ENCODE results near the gene TMEM132D. TPM values are rescaled to one million over a fixed set of nuclear protein-coding genes. Genes with fewer than 3 reads are reported as not detected.

TMEM132D gene
- total and polyA plus RNA-seq, 2 of the 8 experiments (the other 6 are each of a cell fraction or from before 2014, with no cell fraction given) = 3.5 to 10.1 TPM

DNA sequence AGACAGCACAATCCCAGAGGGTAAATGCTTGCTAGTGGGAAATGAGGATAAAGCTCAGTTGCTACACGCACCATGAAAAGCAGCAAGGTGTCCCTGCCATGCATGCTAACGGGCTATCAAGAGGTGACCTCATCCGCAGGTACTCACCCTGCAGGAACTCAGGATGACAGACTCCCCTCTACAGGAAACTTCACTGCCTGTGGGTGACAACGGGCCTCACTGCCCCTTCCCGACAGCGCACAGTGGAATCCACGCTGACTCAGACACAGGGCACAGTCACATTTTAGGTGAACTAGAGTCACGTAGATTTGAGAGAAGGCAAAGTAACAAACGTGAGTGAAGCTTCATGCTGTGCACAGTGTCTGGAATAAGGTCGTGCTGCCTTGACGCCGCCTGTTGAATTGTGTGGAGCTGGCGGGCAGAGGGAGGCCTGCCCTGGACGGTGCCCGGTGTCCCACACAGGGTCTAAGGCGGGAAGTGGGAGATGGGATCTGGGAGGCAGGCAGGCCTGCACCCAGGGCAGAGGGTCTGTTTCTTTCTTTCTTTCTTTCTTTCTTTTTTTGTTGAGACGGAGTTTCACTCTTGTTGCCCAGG lies 331.8 kb downstream of the TMEM132D start:
- Histone ChIP-seq H2BK20ac (ENCODE audit: low read length) (no peak overlapping the region), H2AK5ac (ENCODE audit: low read depth, low read length) (peak overlapping the region; percentile 45; the same call in 1 of the 2 replicates), H3K14ac (ENCODE audit: insufficient read length) (no peak overlapping the region), H3K27me3 (replicated peaks in 1 of 4; ENCODE audit: control insufficient read depth in 3 of 4, extremely low read depth in 1 of 4, insufficient read depth in 3 of 4, low read length in 3 of 4) (no peaks in the 10 kb centered on the region), H3K4me2 (ENCODE audit: insufficient read depth in 1 of 2, low read depth in 2 of 2, low read length in 2 of 2) (no peak overlapping the region), H3K79me1 (ENCODE audit: low read depth, low read length) (no peaks in the 10 kb centered on the region), H2BK120ac (replicated peaks; ENCODE audit: low read depth, low read length) (no peak overlapping the region), H2BK12ac (ENCODE audit: low read depth, low read length) (peak overlapping the region; percentile 75; the same call in 1 of the 2 replicates), H3K23me2 (ENCODE audit: low read depth, low read length) (no peaks in the 10 kb centered on the region), H4K20me1 (replicated peaks in 1 of 2; ENCODE audit: control insufficient read depth in 1 of 2, insufficient read depth in 2 of 2, low read length in 2 of 2) (no peaks in the 10 kb centered on the region), H3K18ac (ENCODE audit: extremely low read depth, low read length) (no peak overlapping the region), H4K5ac (ENCODE audit: insufficient read length, low read depth, low read length) (no peak overlapping the region), H3K27ac (ENCODE audit: low read depth, low read length) (no peak overlapping the region), H3K79me2 (ENCODE audit: control insufficient read depth in 1 of 2, insufficient read depth in 2 of 2, low read length in 2 of 2) (no peaks in the 10 kb centered on the region), H3K9me3 (ENCODE audit: insufficient read depth in 2 of 2, low read depth in 1 of 2, low read length in 1 of 2) (no peaks in the 10 kb centered on the region), H2AFZ (ENCODE audit: low read length) (no peak overlapping the region), H4K8ac (ENCODE audit: extremely low read depth, insufficient read depth, low read length) (no peak overlapping the region), H4K91ac (replicated peaks; ENCODE audit: insufficient read length, low read length) (no peak overlapping the region), H2BK15ac (ENCODE audit: low read length) (no peak overlapping the region), H3K56ac (replicated peaks; ENCODE audit: insufficient read length, low read depth, low read length) (no peak overlapping the region), H3K4ac (replicated peaks; ENCODE audit: insufficient read length, low read depth, low read length) (no peak overlapping the region), H3K4me1 (replicated peaks in 1 of 4; ENCODE audit: control insufficient read depth in 3 of 4, insufficient read depth in 4 of 4, low read length in 3 of 4) (peaks cover 0 to 3% (median 0%) of the 10 kb centered on the region in 4 experiments; a peak in 1 of 7 replicates), H3K4me3 (ENCODE audit: extremely low read depth in 1 of 4, insufficient read depth in 2 of 4, low read depth in 3 of 4, low read length in 4 of 4) (no peak overlapping the region), H3K36me3 (ENCODE audit: control insufficient read depth in 2 of 4, insufficient read depth in 4 of 4, low read length in 3 of 4) (no peaks in the 10 kb centered on the region), H3K9ac (replicated peaks in 1 of 4; ENCODE audit: extremely low read depth in 1 of 4, low read depth in 3 of 4, low read length in 3 of 4) (no peak overlapping the region), H3K23ac (ENCODE audit: insufficient read length) (no peak overlapping the region), H2BK5ac (ENCODE audit: low read depth, low read length) (no peak overlapping the region)
- TF ChIP-seq CBX5 (IDR thresholded peaks at IDR 0.05; ENCODE audit: low read depth, low read length) (no peak), MAFK (IDR thresholded peaks at IDR 0.05; ENCODE audit: low read depth, low read length) (no peak), EGR1 (IDR thresholded peaks at IDR 0.05; ENCODE audit: borderline replicate concordance, low read depth, low read length) (no peak), TBP (IDR thresholded peaks at IDR 0.05; ENCODE audit: low read depth, low read length) (no peak), POLR2A (IDR thresholded peaks at IDR 0.05; ENCODE audit: control extremely low read depth in 1 of 2, low read depth in 2 of 2, low read length in 2 of 2) (no peak)
- DNase-seq (ENCODE audit: low read depth in 1 of 2, low spot score in 2 of 2) (no peak), FAIRE-seq (no peak)
- WGBS, 2 experiments (ENCODE audit: extremely low coverage in 1 of 2, insufficient coverage in 1 of 2, insufficient read length in 1 of 2, insufficient replicate concordance in 2 of 2, low coverage in 1 of 2, low lambda C conversion rate in 2 of 2, missing lambda C conversion rate in 1 of 2) = 87% methylated on average over 17 of the region's 17 CpGs; no CpG with 5 or more reads in 1 of the 2 experiments
- POLR2A ChIA-PET (ENCODE audit: partially characterized antibody) = no interaction called here
- CTCF ChIA-PET (ENCODE audit: partially characterized antibody) = no interaction called here

Measured in H1 (cell line).